HG03103 (cell line): Measurements from ENCODE around the gene UST.
"Not testable (repeated sequence)": the region's sequence is repeated elsewhere in the genome, so short reads cannot be mapped to it uniquely, and the experiment has no call there.

ENCODE experiments used
- ATAC-seq: cut with Tn5 transposase; IDR thresholded peaks from one replicate; pipeline ENCODE4 v1.9.1; 2021; ENCODE audit warnings: low read depth; ENCODE audit not compliant: unreplicated experiment

The UST gene

DNA sequence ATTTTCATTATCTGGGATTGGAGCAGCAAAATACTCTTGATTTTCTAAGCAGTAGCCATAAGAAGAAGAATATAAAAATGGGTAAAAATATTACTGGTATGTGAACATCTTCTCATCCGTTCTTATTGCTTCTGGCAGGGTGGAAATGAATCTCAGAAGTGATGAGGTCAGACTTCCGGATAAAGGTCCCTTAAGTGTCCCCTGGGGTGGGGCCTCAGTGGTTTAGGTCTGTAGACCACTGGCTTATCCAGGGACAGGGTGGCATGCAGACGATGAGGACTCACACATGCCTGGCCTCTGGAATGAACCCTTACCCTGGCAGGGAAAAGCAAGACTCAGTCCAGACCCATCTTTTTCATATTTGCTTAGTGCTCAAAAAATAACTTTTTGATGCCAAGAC, 143.3 kb downstream of the UST start:
- ATAC-seq: no peak

DNA sequence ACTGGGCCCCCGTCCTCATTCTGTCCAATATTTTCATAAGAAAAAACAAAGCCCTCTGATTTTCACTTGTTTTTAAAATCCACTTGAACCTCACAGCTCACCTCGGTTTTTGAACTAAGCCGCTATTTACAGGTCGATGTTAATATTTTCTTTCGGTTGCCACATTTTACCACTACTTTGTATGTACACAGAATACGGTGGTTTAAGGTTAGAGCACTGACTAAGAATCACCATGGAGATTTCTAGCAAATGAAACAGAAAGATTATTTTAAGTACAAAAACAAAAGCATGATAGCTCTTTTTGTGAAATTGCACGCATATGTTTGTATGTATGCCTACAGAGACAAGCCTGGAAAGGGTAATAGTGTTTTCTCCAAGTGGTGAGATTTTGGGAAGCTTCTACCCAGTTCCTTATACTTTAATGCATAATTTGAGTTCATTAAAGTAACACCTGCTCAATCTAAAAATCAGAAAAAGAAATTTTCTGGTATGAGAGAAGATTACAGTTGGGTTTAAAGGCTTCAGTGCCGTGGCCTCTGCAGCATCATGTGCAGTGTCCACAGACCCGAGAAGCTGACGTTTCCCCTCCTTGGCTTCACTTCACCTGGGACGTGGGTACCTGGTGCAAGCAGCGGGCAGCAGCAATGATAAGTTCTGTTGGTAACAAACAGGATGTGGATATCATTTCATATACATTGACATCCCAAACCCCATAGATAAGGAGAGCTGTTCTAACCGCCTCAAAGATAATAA, 144.0 kb downstream of the UST start:
- ATAC-seq: no peak

DNA sequence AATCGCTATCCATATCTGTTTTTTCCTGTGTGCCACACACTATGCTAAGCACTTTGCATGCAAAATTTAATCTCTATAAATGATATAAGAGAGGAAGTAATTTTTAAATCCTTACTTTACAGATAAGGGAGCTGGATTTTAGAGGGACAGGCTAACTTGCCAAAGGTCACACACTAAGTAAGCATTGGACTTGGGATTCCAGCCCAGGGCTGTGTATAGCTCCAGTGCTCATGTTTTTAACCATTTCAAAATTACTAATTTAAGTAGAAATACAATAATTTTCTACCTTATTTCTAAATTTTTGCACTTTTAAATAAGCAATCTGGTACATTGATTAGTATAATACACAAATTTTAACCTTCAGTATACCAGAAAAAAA, 144.6 kb downstream of the UST start:
- ATAC-seq: no peak

DNA sequence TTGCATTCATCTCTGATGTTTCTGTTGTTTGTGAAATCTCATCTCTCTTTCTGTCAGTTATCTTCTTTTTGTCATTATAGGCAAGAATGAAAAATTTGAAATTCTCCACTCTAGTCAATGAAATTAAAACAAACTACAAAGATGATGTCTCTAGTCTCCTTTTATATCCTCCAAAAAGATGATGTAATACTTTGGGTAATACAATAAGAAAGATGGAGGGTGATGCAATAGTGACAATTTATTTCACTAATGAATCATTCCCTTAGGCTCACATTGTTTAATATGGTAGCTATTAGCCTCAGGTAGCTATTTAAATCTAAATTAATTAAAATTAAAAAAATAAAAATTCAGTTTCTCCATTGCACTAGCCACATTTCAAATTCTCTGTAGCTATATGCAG, 145.4 kb downstream of the UST start:
- ATAC-seq: no peak

DNA sequence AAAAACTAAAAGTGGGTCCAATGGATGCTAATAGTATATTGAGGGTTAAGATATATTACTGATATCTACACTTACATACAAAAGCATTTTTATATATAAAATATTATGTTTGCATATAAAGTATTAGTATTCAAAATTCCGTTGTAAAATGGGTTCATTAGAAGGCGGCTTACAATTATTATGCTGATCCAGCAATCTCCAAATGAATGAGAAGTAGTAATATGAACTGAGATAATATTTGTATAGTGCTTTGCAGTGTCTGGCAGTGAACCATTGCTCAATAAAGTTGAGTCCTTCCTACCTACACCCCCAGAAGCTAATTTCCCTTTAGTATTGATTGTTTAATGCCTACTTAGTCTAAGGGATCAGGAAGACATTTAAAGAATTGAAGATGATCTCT, 146.2 kb downstream of the UST start:
- no peak for ATAC-seq

DNA sequence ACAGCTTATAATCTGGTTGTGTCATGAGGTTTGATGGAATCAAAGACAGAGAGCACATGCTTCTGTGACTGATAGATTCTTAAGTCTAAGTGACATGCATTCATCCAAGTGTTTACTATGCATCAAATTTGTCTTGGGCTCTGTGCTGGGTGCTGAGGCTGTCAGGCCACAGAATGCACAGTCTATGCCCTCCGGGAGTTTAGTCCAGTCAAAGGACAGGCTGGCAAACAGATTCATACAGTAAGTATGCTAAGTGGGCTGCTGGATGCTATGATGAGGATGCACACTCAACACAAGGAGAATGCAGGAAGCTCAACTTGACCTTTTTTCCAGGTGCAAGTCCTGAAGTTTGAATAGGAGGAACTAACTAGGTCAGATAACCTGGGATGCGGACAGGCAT, 146.7 kb downstream of the UST start:
- ATAC-seq: no peak

DNA sequence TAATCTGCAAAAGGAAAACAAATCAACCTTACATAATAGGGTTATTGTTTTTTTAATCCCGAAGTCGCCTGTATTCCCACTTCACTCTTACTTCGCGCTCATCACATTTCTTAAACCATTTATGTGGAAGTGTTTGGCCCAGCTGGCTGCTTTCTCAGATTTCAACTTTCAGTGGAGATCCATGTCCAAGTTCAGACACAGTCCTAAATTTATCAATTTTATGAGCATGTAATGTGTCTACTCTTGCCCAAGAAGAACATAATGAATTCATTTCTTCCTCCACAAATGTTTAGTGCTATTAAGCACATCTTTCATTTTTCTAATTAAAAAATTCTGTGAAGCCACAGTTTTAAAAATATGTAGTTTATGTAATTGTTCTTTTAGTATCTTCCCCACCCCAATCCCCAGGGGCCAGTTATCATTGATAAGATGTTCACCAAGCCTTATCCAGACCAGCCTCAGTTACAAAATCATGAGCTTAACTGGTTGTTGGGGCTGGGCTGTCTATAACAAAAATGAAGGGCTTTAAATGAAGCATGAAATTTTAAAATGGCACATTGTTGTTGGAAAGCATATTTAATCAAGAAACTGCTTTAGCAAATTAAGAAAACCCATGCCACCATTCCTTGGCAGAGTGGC, 151.7 kb downstream of the UST start:
- ATAC-seq: no peak

DNA sequence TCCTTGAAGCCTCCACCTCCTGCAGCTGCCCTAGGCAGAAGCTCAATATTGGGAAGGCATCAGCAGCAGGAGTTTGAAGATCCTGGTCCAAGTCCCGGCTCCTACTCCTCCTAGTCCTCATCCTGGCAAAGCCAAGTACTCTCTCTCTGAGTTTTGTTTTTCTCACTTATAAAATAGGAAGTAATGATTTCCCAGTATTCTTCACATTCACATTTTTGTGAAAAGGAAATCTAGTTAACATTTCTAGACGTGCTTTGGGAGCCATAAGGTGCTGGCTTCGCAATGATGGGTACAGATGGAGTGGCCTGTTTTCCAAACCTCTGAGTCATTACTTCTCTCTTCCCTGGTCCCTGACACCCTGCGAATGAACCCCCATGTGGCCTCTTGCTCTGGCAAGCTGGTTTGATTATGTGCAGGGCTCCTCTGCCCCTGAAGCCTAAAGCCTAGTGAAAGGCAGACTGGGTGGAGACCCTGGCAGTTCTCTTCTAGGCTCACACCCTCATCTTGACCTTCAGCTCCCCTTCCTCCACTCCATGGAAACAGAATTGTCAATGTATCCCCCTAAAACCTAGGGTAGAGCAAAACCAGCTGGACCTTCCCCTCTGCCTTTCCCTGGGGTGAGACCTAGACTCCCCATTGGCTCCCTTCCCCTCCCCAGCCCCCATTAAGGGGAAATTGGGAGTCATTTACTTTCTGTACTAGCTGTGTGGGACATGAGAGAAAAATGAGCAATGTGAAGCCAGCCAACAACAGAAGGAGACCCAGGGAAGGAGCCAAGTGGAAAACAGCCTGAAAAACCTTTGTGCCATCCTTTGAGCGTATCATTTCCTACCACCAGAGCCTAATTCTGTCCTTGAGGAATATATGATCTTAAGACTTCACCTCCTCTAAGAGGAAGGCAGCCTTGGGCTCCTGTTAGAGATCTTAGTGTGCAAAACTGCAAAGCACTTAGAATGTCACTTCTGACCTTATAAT, 158.4 kb downstream of the UST start:
- no peak for ATAC-seq

DNA sequence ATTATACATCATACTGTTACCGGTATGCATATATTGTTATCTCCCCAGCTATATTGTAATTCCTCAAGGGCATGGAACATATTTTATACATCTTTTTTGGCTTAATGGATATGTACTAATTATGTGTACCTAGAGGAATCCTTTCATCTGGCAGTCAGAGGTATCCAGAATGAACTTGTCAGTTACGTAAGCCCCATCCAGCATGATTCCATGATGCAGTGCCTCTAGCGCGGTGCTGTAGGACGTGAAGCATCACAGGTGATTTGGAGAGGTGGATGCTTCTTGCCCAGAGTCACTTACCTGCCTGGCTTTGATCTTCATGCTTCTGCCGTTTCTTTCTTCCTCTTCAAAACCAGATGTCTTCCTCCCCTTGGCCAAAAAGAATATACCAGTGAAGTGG, 159.1 kb downstream of the UST start:
- ATAC-seq: no peak

DNA sequence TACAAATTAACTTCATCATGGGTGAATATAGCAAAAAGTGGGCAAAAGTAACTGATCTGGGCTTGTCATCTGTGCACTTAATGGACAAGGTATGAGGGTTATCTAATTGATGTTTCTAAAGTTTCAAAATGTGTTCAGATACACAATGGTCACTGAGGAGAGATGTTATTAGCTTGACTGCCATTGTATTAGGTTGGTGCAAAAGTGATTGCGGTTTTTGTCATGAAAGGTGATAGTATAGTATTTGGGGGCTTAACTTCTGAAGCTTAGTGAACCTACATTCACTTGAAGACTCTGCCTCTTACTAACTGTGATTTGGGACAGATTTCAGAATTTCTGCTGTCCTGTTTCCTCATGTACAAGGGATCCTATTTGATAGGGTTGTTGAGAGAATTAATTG, 159.6 kb downstream of the UST start:
- no peak for ATAC-seq

DNA sequence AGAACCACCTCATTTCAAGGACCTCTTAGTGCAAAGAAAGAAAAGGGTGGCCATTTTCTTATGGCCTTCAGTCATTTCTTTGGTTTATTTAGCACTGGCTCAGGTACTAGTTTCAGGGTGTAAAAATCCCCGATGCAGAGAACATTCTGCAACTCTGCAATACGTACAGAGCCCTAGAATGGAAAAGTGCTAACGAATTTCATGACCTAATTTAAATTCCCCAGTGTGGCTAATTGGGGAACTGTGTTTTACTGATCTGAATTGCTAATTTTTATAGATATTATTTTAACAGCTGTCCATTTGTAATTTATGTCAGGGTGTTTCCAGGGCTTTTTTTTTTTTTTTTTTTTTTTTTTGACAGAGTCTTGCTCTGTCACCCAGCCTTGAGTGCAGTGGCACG, 160.7 kb downstream of the UST start:
- ATAC-seq: no peak

DNA sequence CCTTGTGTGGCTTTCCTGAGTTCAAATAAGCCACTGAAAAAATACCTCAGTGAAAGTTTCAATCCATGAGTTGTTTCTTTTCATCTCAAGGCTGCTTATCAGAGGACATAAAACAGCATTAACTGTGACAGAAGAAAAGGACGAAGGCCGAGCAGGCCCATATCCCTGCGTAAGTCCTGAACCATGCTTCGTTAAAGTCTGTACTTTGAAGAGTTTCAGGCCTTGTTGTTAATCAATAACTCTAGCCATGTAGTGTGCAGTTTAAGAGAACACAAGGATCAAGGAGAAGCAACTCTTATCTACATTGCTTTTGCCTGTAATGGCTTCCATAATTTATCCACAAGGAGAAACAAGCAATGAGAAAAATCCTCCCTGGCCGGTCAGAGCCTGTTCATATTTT, 165.4 kb downstream of the UST start:
- ATAC-seq: no peak

- ATAC-seq: no peak
These were observed 169.0 kb downstream of the UST start for GRCh38 chr6:148915810-148916209.

- not testable (repeated sequence) for ATAC-seq
These were observed 169.7 kb downstream of the UST start for GRCh38 chr6:148916485-148916884.

- ATAC-seq: no peak
These were observed 177.6 kb downstream of the UST start for GRCh38 chr6:148924226-148925012.

DNA sequence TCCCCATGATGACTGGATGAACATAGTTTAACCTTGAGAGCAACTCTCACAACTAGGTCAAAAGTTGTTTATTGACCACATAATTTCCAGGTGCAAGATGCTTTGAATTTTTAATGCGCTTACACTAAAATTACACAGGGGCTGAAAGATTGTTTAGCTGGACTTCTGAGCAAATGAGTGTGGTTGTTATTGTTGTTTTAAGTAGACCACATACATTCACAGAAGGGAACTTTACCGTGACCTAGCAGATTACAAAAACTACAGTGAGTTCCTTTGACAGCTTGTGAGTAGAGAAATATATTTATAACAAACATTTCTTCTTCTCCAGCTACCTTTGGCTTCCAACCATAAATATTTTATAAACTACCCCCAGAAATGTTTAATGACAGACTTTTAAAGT, 178.9 kb downstream of the UST start:
- ATAC-seq: no peak

DNA sequence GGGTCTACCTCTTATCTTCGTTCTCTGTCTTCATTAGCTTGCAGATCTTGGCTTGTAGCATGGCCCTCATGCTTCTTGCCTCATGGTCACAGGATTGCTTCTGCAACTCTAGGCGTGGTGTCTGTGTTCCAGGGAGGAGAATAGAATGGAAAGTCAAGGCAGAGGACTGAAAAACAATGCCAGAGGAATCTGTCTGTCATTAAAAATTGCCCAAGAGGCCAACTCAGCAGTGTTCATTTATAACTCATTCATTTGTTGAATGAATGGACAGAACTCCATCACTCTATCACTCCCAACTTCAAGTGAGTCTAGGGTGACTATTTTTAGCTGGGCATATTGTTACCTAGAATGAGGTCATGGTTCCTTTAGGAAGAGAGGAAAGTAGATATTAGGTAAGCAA, 179.6 kb downstream of the UST start:
- no peak for ATAC-seq

DNA sequence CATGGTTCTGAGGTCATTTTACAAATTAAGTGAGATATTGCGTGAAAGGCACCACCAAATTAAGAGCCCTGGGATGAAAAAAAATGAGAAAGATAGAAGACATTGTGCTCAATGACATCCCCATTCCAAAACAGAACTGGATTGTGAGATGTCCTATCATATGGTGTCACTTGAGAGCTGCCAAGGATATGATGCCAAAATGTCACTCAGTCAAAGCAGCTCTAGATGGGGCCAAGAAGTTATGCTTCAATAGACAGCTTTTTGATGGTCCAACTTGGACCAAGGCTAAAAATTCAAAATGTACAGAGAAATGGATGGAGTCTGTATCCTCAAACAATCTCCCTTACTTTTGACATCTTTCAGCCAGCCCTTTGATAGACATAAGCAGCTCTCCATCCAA, 180.8 kb downstream of the UST start:
- ATAC-seq: no peak

DNA sequence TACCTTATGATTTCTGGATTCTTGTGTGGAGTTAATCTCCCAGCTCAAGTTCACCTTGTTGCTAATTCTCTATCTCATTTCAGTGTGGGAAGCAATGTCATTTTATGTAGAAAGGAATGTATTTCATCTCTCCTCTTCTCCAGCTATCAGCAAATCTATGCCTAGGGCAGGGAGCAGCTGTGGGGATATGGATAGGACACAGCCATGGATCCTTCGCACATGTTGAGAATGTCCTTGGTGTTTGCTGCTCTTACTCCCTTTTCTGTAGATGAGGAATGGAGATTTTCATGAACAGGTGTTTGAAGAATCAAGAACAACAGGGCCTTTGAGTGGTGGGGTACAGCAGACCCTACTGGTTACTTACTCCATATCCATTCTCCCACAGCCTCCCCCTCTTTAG, 182.0 kb downstream of the UST start:
- no peak for ATAC-seq

DNA sequence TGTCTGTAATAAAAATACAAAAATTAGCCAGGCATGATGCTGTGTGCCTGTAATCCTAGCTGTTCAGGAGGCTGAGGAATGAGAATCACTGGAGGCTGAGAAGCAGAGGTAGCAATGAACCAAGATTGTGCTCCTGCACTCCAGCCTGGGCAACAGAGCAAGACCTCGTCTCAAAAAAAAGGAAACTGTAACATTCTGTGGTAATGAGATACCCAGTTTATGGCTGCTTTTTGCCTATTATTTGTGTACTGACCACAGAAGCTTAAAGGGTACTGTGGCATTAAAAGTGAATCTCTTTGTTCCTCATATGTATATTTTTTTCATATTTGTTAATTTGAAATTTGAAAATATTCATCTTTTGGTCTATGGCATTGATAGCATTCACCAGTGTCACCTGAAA, 185.4 kb downstream of the UST start:
- no peak for ATAC-seq

- ATAC-seq: no peak
These were observed 185.9 kb downstream of the UST start for GRCh38 chr6:148932731-148933130.
